Measurements from ENCODE around the gene NFATC1.

Gene NFATC1

GRCh38 chr18:79524181-79525078 lies 128.7 kb downstream of the NFATC1 start (continued):
- TF ChIP-seq PATZ1 (CRISPR knock-in tag; IDR thresholded peaks at IDR 0.05; ENCODE audit: borderline replicate concordance) (no peak), ZNF565 (CRISPR knock-in tag; conservative IDR thresholded peaks at IDR 0.05; ENCODE audit: low read depth) (no peak), PPARA (CRISPR knock-in tag; IDR thresholded peaks at IDR 0.05; ENCODE audit: borderline replicate concordance) (no peak), ZNF8 (CRISPR knock-in tag; IDR thresholded peaks at IDR 0.05) (no peak), ZNF70 (CRISPR knock-in tag; IDR thresholded peaks at IDR 0.05) (no peak), RARB (CRISPR knock-in tag; IDR thresholded peaks at IDR 0.05) (no peak), ARNTL (CRISPR knock-in tag; IDR thresholded peaks at IDR 0.05; ENCODE audit: borderline replicate concordance, low read depth) (no peak), ZFP30 (CRISPR knock-in tag; IDR thresholded peaks at IDR 0.05) (no peak), ESRRG (CRISPR knock-in tag; IDR thresholded peaks at IDR 0.05) (no peak)
- TF ChIP-seq, protein P1, sequence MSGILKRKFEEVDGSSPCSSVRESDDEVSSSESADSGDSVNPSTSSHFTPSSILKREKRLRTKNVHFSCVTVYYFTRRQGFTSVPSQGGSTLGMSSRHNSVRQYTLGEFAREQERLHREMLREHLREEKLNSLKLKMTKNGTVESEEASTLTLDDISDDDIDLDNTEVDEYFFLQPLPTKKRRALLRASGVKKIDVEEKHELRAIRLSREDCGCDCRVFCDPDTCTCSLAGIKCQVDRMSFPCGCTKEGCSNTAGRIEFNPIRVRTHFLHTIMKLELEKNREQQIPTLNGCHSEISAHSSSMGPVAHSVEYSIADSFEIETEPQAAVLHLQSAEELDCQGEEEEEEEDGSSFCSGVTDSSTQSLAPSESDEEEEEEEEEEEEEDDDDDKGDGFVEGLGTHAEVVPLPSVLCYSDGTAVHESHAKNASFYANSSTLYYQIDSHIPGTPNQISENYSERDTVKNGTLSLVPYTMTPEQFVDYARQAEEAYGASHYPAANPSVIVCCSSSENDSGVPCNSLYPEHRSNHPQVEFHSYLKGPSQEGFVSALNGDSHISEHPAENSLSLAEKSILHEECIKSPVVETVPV (CRISPR knock-in tag; IDR thresholded peaks at IDR 0.05) = no peak
- TF ChIP-seq, protein P2, sequence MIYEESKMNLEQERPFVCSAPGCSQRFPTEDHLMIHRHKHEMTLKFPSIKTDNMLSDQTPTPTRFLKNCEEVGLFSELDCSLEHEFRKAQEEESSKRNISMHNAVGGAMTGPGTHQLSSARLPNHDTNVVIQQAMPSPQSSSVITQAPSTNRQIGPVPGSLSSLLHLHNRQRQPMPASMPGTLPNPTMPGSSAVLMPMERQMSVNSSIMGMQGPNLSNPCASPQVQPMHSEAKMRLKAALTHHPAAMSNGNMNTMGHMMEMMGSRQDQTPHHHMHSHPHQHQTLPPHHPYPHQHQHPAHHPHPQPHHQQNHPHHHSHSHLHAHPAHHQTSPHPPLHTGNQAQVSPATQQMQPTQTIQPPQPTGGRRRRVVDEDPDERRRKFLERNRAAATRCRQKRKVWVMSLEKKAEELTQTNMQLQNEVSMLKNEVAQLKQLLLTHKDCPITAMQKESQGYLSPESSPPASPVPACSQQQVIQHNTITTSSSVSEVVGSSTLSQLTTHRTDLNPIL (CRISPR knock-in tag; IDR thresholded peaks at IDR 0.05; ENCODE audit: low read depth) = no peak

GRCh38 chr18:79525556-79526467 lies 130.1 kb downstream of the NFATC1 start:
- ATAC-seq = no peak
- no peak for TF ChIP-seq PATZ1 (CRISPR knock-in tag; IDR thresholded peaks at IDR 0.05; ENCODE audit: borderline replicate concordance)
- TF ChIP-seq, protein P3, sequence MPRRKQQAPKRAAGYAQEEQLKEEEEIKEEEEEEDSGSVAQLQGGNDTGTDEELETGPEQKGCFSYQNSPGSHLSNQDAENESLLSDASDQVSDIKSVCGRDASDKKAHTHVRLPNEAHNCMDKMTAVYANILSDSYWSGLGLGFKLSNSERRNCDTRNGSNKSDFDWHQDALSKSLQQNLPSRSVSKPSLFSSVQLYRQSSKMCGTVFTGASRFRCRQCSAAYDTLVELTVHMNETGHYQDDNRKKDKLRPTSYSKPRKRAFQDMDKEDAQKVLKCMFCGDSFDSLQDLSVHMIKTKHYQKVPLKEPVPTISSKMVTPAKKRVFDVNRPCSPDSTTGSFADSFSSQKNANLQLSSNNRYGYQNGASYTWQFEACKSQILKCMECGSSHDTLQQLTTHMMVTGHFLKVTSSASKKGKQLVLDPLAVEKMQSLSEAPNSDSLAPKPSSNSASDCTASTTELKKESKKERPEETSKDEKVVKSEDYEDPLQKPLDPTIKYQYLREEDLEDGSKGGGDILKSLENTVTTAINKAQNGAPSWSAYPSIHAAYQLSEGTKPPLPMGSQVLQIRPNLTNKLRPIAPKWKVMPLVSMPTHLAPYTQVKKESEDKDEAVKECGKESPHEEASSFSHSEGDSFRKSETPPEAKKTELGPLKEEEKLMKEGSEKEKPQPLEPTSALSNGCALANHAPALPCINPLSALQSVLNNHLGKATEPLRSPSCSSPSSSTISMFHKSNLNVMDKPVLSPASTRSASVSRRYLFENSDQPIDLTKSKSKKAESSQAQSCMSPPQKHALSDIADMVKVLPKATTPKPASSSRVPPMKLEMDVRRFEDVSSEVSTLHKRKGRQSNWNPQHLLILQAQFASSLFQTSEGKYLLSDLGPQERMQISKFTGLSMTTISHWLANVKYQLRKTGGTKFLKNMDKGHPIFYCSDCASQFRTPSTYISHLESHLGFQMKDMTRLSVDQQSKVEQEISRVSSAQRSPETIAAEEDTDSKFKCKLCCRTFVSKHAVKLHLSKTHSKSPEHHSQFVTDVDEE (CRISPR knock-in tag; IDR thresholded peaks at IDR 0.05) = no peak
- no peak for TF ChIP-seq POU6F1 (CRISPR knock-in tag; IDR thresholded peaks at IDR 0.05; ENCODE audit: borderline replicate concordance, low read depth)
- no peak for TF ChIP-seq TCF4 (CRISPR knock-in tag; IDR thresholded peaks at IDR 0.05; ENCODE audit: borderline replicate concordance)
- no peak for TF ChIP-seq ZFP3 (CRISPR knock-in tag; IDR thresholded peaks at IDR 0.05)
- TF ChIP-seq TOX (CRISPR knock-in tag; IDR thresholded peaks at IDR 0.05; ENCODE audit: borderline replicate concordance) = no peak
- TF ChIP-seq ZNF8 (CRISPR knock-in tag; IDR thresholded peaks at IDR 0.05) = no peak
- no peak for TF ChIP-seq ARNTL (CRISPR knock-in tag; IDR thresholded peaks at IDR 0.05; ENCODE audit: borderline replicate concordance, low read depth)
- TF ChIP-seq RARB (CRISPR knock-in tag; IDR thresholded peaks at IDR 0.05) = no peak
- TF ChIP-seq, protein P1 (CRISPR knock-in tag; IDR thresholded peaks at IDR 0.05) = no peak
